ENCODE results near the gene ITPRID1.
"Not testable (repeated sequence)": the region's sequence is repeated elsewhere in the genome, so short reads cannot be mapped to it uniquely, and the experiment has no call there.

Gene ITPRID1

GRCh38 chr7:31513790-31514189 is at the start of gene ITPRID1:
Gene ITPRID1 (plus strand): TSS chr7:31514090. CDS start chr7:31553025, 38,935 bp downstream.
- no peak for DNase-seq (ENCODE audit: low read depth)

DNA sequence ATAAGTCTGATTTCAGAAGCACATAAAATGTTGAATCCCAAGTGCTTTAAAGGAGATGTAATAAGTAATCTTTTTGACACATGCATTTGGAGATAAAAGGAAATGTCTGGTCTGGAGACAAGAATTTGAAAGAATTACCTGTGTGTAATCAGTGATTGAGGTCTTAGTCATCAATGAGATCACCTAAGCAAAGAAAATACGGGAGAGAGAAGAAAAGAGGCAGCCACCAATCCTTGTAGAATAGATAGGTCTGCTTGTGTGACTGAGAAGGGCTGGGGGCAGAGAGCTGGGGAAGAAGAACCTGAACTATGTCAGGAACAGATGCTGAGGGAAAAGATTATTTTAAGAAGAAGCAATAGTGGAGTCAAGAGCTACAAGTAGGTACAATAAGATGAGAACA is 49.3 kb upstream of the ITPRID1 start:
- no peak for DNase-seq (ENCODE audit: low read depth)

GRCh38 chr7:31465285-31465684 is 48.6 kb upstream of the ITPRID1 start:
- DNase-seq (ENCODE audit: low read depth) = no peak

DNA sequence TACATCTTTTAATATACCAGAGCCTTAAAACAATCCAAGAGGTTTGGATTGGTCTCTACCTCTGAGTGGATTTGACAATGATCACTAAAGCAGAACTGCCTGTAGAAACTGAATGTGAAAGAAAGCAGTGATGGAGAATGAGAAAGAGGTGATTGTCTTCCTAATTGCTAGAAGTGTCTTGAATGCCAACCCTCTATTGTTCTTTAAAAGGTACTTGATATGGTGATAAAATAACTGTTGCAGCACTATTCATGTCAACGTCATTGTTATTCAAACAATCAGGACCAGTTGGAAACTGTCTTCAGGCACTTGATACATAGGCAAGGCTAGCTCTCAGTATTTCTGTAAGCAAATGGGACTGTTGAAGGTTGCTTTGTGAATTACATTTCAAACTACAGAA is 47.9 kb upstream of the ITPRID1 start:
- DNase-seq (ENCODE audit: low read depth) = no peak

DNA sequence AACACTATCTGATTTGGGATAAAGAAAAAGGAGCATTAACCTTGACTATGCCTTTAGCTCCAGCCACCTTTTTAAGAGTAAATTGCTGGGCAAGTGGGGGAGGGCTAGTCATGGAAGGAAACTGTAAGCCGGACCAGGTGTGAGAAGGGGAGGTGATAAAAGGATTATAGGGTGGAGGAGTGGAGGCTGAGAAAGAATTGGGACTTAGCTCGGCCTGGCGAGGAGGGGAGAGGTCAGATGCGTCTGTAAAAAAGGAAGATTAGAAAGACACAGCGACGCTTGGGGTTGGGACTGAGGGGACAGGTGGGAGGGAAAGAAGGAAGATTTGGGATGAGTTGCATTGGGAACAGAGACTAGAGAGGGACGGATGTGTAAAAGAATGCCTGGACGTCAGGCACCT is 43.0 kb upstream of the ITPRID1 start:
- DNase-seq (ENCODE audit: low read depth) = not testable (repeated sequence)

- DNase-seq (ENCODE audit: low read depth) = no peak
Observed at GRCh38 chr7:31475368-31475767, 38.5 kb upstream of the ITPRID1 start.

- no peak for DNase-seq (ENCODE audit: low read depth)
Observed at GRCh38 chr7:31476073-31476745, 37.7 kb upstream of the ITPRID1 start.

GRCh38 chr7:31476941-31477677 is 36.8 kb upstream of the ITPRID1 start:
- DNase-seq (ENCODE audit: low read depth) = no peak

- DNase-seq (ENCODE audit: low read depth) = no peak
Observed at GRCh38 chr7:31478018-31478417, 35.9 kb upstream of the ITPRID1 start.

GRCh38 chr7:31478721-31479120 is 35.2 kb upstream of the ITPRID1 start:
- no peak for DNase-seq (ENCODE audit: low read depth)

- no peak for DNase-seq (ENCODE audit: low read depth)
Observed at GRCh38 chr7:31487071-31487470, 26.8 kb upstream of the ITPRID1 start.

GRCh38 chr7:31487476-31487875 is 26.4 kb upstream of the ITPRID1 start:
- no peak for DNase-seq (ENCODE audit: low read depth)

- DNase-seq (ENCODE audit: low read depth) = no peak
Observed at GRCh38 chr7:31488562-31489203, 25.2 kb upstream of the ITPRID1 start.

GRCh38 chr7:31490796-31491314 is 23.0 kb upstream of the ITPRID1 start:
- no peak for DNase-seq (ENCODE audit: low read depth)

- no peak for DNase-seq (ENCODE audit: low read depth)
Observed at GRCh38 chr7:31492086-31492485, 21.8 kb upstream of the ITPRID1 start.

GRCh38 chr7:31493714-31494181 is 20.1 kb upstream of the ITPRID1 start:
- DNase-seq (ENCODE audit: low read depth) = no peak

DNA sequence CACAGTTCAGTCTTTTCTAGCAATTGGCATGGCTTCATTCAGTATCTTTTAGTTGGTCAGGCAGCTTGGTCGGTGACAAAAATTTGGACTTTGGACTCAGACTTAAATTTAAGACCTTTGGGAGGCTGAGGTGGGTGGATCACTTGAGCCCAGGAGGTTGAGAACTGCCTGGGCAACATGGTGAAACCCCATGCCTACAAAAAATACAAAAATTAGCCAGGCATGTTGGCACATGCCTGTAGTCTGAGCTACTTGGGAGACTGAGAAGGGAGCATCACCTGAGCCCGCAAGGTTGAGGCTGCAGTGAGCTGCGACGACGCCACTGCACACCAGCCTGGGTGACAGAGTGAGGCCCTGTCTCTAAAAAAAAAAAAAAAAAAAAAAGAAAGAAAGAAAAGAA is 19.5 kb upstream of the ITPRID1 start:
- no peak for DNase-seq (ENCODE audit: low read depth)

DNA sequence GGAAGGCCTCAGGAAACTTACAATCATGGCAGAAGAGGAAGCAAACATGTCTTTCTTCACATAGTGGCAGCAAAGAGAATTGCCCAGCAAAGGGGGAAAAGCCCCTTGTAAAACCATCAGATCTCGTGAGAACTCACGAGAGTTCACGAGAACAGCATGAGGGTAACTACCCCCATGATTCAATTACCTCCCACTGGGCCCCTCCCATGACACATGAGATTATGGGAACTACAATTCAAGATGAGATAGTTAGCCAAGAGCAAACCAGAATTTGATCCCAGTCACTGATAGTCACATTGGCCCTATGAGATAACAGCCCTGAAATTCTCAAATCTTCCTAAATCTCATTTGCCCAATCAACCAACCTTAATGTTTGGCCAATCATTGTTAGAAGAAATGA is 18.2 kb upstream of the ITPRID1 start:
- DNase-seq (ENCODE audit: low read depth) = no peak

DNA sequence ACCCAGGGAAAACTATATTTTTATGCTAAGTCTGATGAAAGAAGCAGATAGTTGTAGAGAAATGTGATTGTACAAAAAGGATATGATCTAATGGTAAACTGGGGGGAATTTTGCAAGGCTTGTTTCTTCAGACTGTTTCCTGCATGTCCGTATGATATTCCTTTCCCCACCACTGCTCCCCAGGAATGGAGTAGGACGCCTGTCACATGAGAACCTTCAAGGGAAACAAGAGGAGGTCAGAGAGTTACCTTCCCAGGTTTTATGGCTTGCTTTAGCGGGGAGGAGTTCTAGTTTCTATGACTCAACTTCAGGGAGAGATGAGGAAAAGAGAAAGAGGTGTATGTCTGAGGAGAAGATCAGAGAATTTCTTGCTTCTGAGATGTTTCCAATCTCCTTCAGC is 16.4 kb upstream of the ITPRID1 start:
- no peak for DNase-seq (ENCODE audit: low read depth)

DNA sequence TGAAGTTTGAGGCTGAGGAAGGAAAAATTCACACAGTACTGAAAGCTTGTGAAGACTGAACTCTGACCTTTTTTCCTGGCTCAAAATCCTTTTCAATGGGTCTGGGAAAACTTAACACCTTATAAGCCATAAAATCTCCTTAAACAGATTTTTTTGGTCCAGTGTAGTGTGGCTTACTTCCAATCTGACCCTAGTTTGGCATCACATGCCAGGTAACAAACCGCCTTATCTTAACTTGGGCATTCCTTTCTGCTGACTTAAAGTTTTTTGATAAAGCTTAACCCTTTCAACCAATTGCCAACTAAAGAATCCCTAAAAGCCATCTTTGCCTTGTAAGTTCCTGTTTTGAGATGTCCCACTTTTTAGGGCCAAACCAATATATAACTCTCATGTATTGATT is 13.2 kb upstream of the ITPRID1 start:
- no peak for DNase-seq (ENCODE audit: low read depth)

DNA sequence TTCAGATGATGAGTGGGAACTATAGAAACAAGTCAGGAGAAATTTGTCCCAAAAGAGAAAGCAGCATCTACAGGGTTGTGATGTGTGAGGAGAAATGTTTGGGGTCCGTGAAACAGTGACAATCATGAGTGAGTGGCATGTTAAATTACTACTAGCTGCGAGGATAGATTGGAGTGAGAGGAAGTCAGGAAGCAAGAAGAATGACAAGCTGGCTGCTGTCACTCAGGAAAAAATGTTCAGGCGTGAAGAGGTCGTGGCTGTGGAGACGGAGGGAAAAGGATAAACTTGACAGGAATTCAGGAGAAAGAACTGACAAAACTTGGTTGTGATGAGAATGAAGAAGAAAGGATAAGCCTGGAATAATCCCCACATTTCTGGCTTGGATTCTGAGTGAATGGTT is 5.1 kb upstream of the ITPRID1 start:
- DNase-seq (ENCODE audit: low read depth) = no peak

- no peak for DNase-seq (ENCODE audit: low read depth)
Observed at GRCh38 chr7:31512166-31512565, 1.7 kb upstream of the ITPRID1 start.

All from fibroblast of the conjunctiva (primary cell).